GM12872 (cell line): ENCODE measurements around the gene TM9SF2.

Experiments used
- CTCF ChIP-seq: IDR thresholded peaks from 3 replicates; pipeline ENCODE4 v1.5.1; 2011; ENCODE audit warnings: low read depth, mild to moderate bottlenecking, low read length, moderate library complexity; ENCODE audit not compliant: insufficient read depth

The TM9SF2 gene

DNA sequence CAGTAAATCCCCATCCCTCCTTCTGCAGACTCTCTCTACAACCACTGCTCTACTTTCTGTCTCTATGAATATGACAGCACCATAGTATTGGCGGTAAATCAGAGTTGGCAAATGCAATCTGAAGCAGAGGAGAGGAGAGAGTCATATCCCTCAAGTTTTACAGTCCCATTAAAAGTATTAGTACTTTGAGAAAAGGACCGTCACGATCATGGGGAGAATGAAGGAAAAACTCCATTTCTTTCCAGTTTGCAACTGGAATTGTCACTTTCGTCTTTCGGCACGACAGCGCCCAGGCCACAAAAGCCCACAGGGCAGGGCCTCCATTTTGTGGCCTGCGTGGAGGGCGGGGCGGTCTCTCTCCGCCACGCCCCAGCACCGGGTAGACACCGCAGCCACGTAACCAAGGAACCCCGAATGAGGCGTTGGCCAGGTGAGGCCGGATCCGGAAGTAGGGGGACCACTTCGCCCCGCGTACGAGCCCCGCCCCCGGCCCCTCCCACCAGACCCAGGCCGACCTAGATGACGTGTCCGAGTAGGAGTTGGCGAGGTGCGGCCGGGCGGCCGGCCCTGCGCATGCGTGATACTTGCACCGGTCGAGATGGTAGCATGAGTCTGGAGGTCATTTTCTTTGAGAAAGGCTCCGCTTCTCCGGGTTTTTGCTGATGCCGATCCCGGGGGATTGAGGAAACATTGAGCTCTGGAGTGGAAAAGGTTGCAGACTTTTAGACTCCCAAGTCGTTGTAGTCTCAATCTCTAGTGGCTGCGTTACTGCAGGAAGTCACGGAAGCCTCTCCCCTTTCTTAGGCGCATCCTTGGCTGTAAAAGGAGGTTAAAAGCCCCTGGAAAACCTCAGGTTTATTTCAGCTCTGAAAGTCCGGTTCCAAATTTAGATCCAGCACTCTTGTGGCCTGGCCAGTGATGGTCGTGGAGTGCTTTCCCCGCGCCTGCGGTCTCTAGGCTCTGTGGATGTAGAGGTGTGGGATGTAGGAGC, 2.8 kb upstream of the TM9SF2 start:
- no peak for TF ChIP-seq CTCF

DNA sequence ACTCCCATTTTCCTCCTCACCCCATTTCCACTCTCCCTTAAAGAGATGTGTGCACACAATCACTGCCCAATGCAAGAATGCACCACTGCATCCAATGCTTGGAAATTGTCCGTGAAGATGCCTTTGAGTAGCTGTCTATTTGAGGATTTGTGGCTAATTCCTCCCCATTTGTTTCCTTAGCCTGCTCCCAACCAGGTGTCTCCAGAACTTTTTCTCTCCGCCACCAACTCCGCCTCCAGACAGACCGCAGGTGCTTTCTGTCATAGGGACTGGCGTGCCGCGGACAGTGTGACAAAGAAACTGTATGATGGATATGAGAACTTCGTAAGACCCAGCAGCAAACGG, 461 bp upstream of the TM9SF2 start:
- TF ChIP-seq CTCF, result no peak

DNA sequence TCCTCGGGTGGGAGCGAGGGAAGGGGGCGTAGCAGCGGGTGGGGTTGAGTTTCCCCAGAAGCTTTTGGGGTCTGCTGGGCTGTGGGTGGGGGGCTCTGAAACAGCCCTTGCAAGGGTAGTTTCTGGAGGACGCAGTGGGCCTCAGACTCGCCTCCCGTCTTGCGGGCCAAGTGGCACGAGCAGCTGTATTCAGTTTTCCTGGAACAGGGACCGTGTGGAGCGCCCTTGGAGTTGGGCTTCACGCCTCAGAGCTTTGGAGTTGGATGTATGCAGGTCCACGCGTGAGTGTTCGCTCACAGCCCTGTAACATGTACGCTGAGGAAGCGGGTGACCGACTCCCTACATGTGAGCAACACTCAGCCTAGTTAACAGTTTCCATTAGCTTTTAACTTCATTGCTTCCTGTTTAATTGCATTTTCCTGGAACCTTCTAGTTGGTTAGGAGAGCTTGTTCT, 603 bp downstream of the TM9SF2 start:
- TF ChIP-seq CTCF, result no peak

DNA sequence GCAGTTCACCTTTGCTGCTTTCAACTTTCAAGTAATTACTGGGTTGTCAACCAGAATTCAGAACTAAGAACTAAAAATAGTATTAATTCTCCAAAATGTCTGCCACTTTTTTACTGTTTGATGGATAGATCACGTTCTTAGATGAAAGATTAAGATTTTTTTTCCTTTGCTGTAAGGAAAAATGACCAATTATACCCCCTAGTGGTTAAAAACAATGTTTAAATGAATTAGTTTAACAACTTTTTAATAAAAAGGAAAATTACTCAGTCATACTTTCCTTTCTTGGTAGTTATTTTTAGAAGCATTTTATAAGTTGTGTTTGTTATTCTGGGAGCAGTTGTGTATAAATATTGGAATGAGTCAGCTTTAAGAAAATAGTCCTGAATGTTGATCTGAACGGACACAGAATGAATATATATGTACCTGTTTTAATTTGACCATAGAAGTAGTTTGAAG, 4.6 kb downstream of the TM9SF2 start:
- TF ChIP-seq CTCF, result peak; percentile 29; the same call in 1 of the 3 replicates

DNA sequence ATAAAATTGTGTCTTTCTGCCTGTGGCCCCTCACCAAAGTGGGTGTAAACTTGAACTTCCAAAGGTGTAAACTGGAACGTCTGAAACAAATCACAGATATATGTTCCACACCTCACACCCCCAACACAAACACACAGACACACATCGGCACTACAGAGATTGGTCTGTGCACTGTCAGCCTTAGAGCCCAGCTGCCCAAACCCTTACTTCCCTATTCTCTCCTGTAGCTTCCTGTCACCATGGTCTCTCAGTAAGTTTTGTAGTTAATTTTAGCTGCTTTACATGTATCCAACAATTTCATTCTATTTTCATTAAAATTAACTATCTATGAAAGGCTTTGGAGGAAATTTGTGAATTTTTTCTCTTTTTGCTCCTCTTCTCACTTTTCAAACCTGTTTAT, 5.4 kb downstream of the TM9SF2 start:
- no peak for TF ChIP-seq CTCF

DNA sequence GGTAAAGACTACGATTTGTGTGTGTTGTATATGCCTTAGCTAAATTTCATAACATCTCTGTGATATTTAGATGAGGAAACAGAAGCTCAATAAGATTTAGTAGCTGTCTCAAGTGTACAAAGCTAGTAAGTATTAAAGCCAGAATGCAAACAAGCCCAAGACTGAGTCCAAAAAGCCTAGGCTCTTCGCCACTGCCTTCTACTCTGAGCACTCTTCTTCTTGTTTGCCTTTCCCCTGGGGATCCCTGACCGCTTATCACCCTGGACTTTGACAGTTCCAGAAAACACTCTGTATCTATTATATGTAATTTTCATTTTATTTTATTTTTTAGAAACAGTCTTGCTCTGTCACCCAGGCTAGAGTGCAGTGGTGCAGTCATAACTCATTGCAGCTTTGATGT, 5.8 kb downstream of the TM9SF2 start:
- TF ChIP-seq CTCF, result no peak

DNA sequence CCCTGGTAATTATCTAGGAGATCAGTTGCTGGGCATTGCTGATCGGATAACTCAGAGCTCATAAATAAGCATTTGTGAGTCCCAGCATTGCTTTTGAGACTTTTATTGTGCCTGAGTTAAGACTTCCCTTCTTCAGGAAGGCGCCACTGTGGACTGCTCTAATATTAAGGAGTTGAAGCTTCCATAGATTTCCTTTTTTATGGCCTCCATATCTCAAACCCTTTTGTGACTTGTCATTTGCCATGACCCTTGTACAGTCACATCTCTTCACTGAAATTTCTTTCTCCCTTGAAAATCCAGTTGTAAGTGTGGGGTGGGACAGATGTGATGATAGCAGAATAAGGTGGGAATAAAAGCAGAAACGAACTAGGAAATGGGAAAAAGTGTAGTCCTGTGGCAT, 6.3 kb downstream of the TM9SF2 start:
- TF ChIP-seq CTCF, result no peak
